WTC11 (cell line): ENCODE measurements around the gene OPRL1.

Source experiments
- CTCF ChIP-seq: fragments of 200-600 bp; IDR thresholded peaks from 2 replicates; pipeline ENCODE4 v1.8.0; 2022; ENCODE audit warnings: antibody characterized with exemption
- ESRRA ChIP-seq: sonication (generic); formaldehyde crosslinking; IDR thresholded peaks from 2 replicates; pipeline ENCODE4 v1.8.1; 2022; ENCODE audit warnings: mild to moderate bottlenecking, missing genetic modification reagents, borderline replicate concordance
- RELA ChIP-seq: sonication (generic); formaldehyde crosslinking; IDR thresholded peaks from 2 replicates; pipeline ENCODE4 v1.8.1; 2022; ENCODE audit warnings: missing genetic modification reagents, mild to moderate bottlenecking, borderline replicate concordance
- TEAD4 ChIP-seq: sonication (generic); formaldehyde crosslinking; IDR thresholded peaks from 2 replicates; pipeline ENCODE4 v1.8.0; 2022; ENCODE audit warnings: mild to moderate bottlenecking, missing genetic modification reagents
- ZBTB43 ChIP-seq: sonication (generic); formaldehyde crosslinking; IDR thresholded peaks from 2 replicates; pipeline ENCODE4 v1.8.1; 2023; ENCODE audit warnings: mild to moderate bottlenecking, missing genetic modification reagents
- ZNF121 ChIP-seq: sonication (generic); formaldehyde crosslinking; IDR thresholded peaks from 2 replicates; pipeline ENCODE4 v1.8.0; 2023; ENCODE audit warnings: missing genetic modification reagents

GRCh38 chr20:64104667-64105451 lies 25.0 kb downstream of the OPRL1 start:
- no peak for TF ChIP-seq RELA (CRISPR knock-in tag)
- no peak for TF ChIP-seq CTCF
- TF ChIP-seq ZBTB43 (CRISPR knock-in tag): no peak
- TF ChIP-seq ESRRA: no peak
- TF ChIP-seq ZNF121: no peak
- no peak for TF ChIP-seq TEAD4 (CRISPR knock-in tag)
